HEK293T (cell line): ENCODE measurements around the gene ATP4B.

Experiments
- CTCF ChIA-PET: fragments of 350-600 bp; formaldehyde crosslinking; extraction: SDS; loops from one replicate; lab custom pipeline; 2021; ENCODE audit warnings: antibody characterized with exemption, inconsistent platforms; lab: Yijun Ruan, JAX
- POLR2A ChIA-PET: fragments of 350-600 bp; formaldehyde crosslinking; extraction: SDS; loops from one replicate; lab custom pipeline; 2020; ENCODE audit warnings: antibody characterized with exemption, inconsistent platforms; lab: Yijun Ruan, JAX
- DNase-seq: peaks from one replicate; pipeline ENCODE4 v3.0.0; 2012; ENCODE audit warnings: mixed read lengths; ENCODE audit errors: extremely low spot score
- ARNT ChIP-seq: fragments of 450-650 bp; IDR thresholded peaks from 2 replicates; pipeline ENCODE4 v1.6.1; 2017; ENCODE audit warnings: mild to moderate bottlenecking
- BHLHE40 ChIP-seq: fragments of 450-650 bp; IDR thresholded peaks from 2 replicates; pipeline ENCODE4 v1.6.1; 2016; ENCODE audit warnings: mild to moderate bottlenecking, moderate library complexity, borderline replicate concordance
- CTBP1 ChIP-seq: fragments of 450-650 bp; IDR thresholded peaks from 2 replicates; pipeline ENCODE4 v1.6.1; 2016; ENCODE audit warnings: borderline replicate concordance
- ELF4 ChIP-seq: fragments of 450-650 bp; IDR thresholded peaks from 2 replicates; pipeline ENCODE4 v1.6.1; 2017; ENCODE audit warnings: antibody characterized with exemption
- FOXA1 ChIP-seq: fragments of 450-650 bp; IDR thresholded peaks from 2 replicates; pipeline ENCODE4 v1.6.1; 2016; ENCODE audit warnings: mild to moderate bottlenecking
- FOXK2 ChIP-seq: fragments of 450-650 bp; IDR thresholded peaks from 2 replicates; pipeline ENCODE4 v1.6.1; 2016; ENCODE audit warnings: mild to moderate bottlenecking
- FOXM1 ChIP-seq: fragments of 450-650 bp; IDR thresholded peaks from 2 replicates; pipeline ENCODE4 v1.6.1; 2017; ENCODE audit warnings: mild to moderate bottlenecking, borderline replicate concordance
- HDGF ChIP-seq: fragments of 450-650 bp; IDR thresholded peaks from 2 replicates; pipeline ENCODE4 v1.6.1; 2017; ENCODE audit warnings: antibody characterized with exemption, borderline replicate concordance
- L3MBTL2 ChIP-seq: fragments of 450-650 bp; conservative IDR thresholded peaks from 2 replicates; pipeline ENCODE4 v1.6.1; 2016; ENCODE audit warnings: mild to moderate bottlenecking
- LEF1 ChIP-seq: fragments of 450-650 bp; IDR thresholded peaks from 2 replicates; pipeline ENCODE4 v1.6.1; 2017; ENCODE audit warnings: mild to moderate bottlenecking, borderline replicate concordance
- NFRKB ChIP-seq: fragments of 450-650 bp; IDR thresholded peaks from 2 replicates; pipeline ENCODE4 v1.6.1; 2016; ENCODE audit warnings: mild to moderate bottlenecking, moderate library complexity
- SP1 ChIP-seq: fragments of 450-650 bp; IDR thresholded peaks from 2 replicates; pipeline ENCODE4 v1.6.1; 2017
- SUZ12 ChIP-seq: fragments of 450-650 bp; IDR thresholded peaks from 2 replicates; pipeline ENCODE4 v1.6.1; 2016; ENCODE audit warnings: mild to moderate bottlenecking
- TARDBP ChIP-seq: fragments of 450-650 bp; IDR thresholded peaks from 2 replicates; pipeline ENCODE4 v1.6.1; 2016
- ZNF384 ChIP-seq: fragments of 450-650 bp; IDR thresholded peaks from 2 replicates; pipeline ENCODE4 v1.6.1; 2016
- TF ChIP-seq, protein P1 (sequence below): fragments of 450-650 bp; IDR thresholded peaks from 2 replicates; pipeline ENCODE4 v1.6.1; 2016

The ATP4B gene

DNA sequence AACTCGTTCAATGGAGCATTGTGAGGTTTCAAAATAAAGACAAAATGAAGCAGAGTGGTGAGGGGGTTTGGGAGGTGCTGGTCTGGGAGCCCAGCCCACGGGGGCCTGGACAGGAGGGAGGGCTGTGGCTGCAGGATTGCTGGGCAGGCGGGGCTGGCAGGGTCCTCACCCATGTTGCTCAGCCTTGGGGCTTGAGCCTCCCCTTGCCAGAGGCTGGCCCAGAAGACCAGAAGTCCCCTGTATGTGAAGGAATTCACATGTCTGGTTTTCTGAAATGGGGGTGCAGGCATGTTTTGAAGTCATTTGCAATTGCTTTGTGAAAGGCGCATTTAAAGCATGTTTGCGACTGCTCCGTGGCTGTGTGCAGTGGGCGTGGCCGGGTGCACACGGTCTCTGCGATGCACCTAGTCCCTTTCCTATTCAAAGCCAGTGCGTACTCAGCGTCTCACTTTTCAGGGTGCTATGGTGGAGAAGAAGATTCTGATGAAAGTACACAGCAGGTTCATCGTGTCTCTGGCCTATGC, 11.3 kb upstream of the ATP4B start:
- POLR2A ChIA-PET = no interaction called here
- DNase-seq = no peak

DNA sequence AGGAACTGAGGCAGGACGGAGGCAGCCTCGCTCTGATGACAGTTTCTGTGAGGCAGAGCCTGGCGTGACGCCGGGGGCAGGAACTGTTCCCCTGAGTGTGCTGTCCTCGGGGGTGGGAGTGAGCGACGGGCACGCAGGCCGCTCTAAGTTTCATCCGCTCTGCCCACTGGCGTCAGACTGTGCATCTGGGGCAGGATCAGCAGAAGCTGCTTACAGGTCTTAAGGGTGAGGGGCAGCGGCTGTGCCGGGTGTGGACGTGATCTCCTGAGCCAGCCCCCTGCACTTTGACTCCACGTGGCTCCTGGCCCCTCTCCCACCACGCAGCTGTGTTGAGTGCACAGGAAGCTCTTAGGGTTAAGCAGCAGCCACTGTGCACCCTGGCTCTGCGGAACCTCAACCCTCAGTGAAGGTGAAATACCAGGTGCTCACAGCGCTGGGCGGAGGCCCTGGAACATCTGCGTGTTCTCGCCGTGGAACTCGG, 10.5 kb upstream of the ATP4B start:
- DNase-seq = no peak
- TF ChIP-seq SUZ12 = no peak
- no peak for TF ChIP-seq ELF4
- TF ChIP-seq ARNT = no peak
- no peak for TF ChIP-seq ZNF384
- no peak for TF ChIP-seq CTBP1
- no peak for TF ChIP-seq NFRKB
- TF ChIP-seq BHLHE40 = no peak
- TF ChIP-seq SP1 = no peak
- ChIA-PET CTCF (no interaction called here), POLR2A (no interaction called here)

More for the DNA sequence above, 11.3 kb upstream of the ATP4B start:
- TF ChIP-seq, protein P1, sequence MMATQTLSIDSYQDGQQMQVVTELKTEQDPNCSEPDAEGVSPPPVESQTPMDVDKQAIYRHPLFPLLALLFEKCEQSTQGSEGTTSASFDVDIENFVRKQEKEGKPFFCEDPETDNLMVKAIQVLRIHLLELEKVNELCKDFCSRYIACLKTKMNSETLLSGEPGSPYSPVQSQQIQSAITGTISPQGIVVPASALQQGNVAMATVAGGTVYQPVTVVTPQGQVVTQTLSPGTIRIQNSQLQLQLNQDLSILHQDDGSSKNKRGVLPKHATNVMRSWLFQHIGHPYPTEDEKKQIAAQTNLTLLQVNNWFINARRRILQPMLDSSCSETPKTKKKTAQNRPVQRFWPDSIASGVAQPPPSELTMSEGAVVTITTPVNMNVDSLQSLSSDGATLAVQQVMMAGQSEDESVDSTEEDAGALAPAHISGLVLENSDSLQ = no peak
- TF ChIP-seq SP1 = no peak
- TF ChIP-seq ZNF384 = no peak
- no peak for TF ChIP-seq ELF4
- TF ChIP-seq FOXM1 = no peak
- no peak for TF ChIP-seq HDGF
- CTCF ChIA-PET = no interaction called here

DNA sequence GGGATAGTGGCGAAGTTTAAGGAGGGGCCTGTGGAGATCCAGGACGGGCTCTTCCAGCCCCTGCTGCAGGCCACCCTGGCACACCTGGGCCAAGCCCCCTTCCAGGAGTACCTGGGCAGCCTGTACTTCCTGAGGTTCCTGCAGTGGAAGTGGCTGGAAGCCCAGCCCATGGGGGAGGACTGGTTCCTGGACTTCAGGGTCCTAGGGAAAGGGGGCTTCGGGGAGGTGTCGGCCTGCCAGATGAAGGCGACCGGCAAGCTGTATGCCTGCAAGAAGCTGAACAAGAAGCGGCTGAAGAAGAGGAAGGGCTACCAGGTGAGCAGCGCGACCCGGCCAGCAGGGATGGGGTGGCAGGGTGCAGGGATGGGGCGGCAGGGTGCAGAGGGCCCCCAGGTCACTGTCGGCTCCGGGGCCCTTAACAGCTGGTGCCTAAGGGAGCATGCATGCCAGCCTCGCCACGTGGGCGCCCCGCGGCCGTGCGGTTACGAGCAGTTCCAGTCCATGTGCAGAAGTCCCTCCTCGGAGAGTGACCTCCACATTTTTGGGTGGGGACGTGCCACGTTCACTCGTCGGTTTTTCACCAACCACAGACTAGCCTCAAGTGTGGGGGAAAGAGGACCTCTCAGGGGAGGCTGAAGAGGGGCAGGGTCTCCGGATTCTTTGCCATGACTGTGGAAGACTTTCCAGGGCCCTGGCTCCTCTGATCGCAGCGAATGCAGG, 9.9 kb upstream of the ATP4B start:
- ChIA-PET POLR2A (no interaction called here), CTCF (no interaction called here)
- DNase-seq = no peak
- no peak for TF ChIP-seq ZNF384
- TF ChIP-seq LEF1 = no peak

DNA sequence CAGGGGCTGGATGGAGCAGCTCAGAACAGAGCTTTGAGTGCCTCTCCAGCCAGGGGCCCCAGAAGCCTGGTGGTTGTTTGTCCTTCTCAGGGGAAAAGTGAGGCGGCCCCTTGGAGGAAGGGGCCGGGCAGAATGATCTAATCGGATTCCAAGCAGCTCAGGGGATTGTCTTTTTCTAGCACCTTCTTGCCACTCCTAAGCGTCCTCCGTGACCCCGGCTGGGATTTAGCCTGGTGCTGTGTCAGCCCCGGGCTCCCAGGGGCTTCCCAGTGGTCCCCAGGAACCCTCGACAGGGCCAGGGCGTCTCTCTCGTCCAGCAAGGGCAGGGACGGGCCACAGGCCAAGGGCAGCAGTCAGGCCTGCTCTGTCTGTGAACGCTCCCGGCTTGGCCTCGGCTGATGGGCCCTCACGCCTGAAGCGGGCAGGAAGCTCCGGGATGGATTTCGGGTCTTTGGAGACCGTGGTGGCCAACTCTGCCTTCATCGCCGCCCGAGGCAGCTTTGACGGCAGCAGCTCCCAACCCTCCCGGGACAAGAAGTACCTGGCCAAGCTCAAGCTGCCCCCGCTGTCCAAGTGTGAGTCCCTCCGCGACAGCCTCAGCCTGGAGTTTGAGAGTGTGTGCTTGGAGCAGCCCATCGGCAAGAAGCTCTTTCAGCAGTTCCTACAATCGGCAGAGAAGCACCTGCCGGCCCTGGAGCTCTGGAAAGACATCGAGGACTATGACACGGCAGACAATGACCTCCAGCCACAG, 9.1 kb upstream of the ATP4B start, which contains the start of gene GRK1:
Gene GRK1 (plus strand): TSS at position 269 of the 751 bp plus-strand sequence. CDS start 168 bp downstream, at position 437.
- DNase-seq = no peak
- CTCF ChIA-PET = no interaction called here
- POLR2A ChIA-PET = no interaction called here
- TF ChIP-seq FOXA1 (no peak), SUZ12 (no peak), HDGF (no peak), CTBP1 (no peak), SP1 (no peak), L3MBTL2 (no peak), ZNF384 (no peak), BHLHE40 (no peak), FOXK2 (no peak), TARDBP (no peak), NFRKB (no peak), ARNT (no peak), FOXM1 (no peak), ELF4 (no peak), LEF1 (no peak)
- TF ChIP-seq, protein P1 = no peak

DNA sequence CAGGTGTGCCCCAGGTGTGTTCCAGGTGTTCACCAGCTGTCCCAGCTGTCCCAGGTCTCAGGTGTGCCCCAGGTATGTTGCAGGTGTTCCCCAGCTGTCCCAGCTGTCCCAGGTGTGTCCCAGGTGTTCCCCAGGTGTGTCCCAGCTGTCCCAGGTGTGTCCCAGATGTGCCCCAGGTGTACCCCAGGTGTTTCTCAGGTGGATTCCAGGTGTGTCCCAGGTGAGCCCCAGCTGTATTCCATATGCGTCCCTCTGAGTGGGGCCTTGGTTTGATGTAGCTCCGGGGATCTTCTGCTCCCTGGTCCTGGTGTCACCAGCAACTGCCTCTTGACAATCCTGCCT, 8.3 kb upstream of the ATP4B start:
- ChIA-PET CTCF (no interaction called here), POLR2A (no interaction called here)
- no peak for DNase-seq
- TF ChIP-seq CTBP1 (no peak), SP1 (no peak), FOXA1 (no peak), NFRKB (no peak), HDGF (no peak), TARDBP (no peak), BHLHE40 (no peak), ZNF384 (no peak), SUZ12 (no peak)

DNA sequence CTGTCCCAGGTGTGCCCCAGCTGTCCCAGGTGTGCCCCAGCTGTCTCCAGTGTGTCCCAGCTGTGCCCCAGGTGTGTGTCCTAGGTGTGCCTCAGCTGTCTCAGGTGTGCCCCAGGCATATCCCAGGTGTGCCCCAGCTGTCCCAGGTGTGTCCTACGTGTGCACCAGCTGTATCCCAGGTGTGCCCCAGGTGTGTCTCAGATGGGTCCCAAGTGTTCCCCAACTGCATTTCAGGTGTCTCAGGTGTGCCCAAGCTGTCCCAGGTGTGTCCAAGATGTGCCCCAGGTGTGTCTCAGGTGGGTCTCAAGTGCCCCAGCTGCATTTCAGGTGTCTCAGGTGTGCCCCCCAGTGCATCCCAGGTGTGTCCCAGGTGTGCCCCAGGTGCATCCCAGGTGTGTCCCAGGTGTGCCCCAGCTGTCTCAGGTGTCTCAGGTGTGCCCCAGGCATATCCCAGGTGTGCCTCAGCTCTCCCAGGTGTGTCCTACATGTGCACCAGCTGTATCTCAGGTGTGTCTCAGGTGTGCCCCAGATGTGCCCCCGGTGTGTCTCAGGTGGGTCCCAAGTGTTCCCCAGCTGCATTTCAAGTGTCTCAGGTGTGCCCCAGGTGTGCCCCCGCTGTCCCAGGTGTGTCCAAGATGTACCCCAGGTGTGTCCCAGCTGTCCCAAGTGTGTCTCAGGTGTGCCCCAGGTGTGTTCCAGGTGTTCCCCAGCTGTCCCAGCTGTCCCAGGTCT, 7.8 kb upstream of the ATP4B start:
- ChIA-PET CTCF (no interaction called here), POLR2A (no interaction called here)
- peak; percentile 47; the same call in 1 of the 2 replicates for TF ChIP-seq CTBP1
- TF ChIP-seq ZNF384 = no peak
- no peak for TF ChIP-seq SP1
- TF ChIP-seq FOXA1 = no peak
- no peak for DNase-seq
